Measurements from ENCODE around the gene CYP4F3.
"Not testable (repeated sequence)": the region's sequence is repeated elsewhere in the genome, so short reads cannot be mapped to it uniquely, and the experiment has no call there.

The CYP4F3 gene

GRCh38 chr19:15669891-15670290 is 29.2 kb downstream of the CYP4F3 start:
- no peak for DNase-seq (ENCODE audit: low read depth)

GRCh38 chr19:15671237-15671821 is 30.6 kb downstream of the CYP4F3 start:
- no peak for DNase-seq (ENCODE audit: low read depth)

GRCh38 chr19:15671891-15672579 is 31.3 kb downstream of the CYP4F3 start:
- no peak for DNase-seq (ENCODE audit: low read depth)

- DNase-seq (ENCODE audit: low read depth), result no peak
These were observed 32.0 kb downstream of the CYP4F3 start, which contains the start of gene CYP4F12 for GRCh38 chr19:15672580-15673175. TSS of gene CYP4F12 (plus strand) at chr19:15673087. CDS start at chr19:15673530, 443 bp downstream.

GRCh38 chr19:15673176-15673654 is 32.5 kb downstream of the CYP4F3 start:
- no peak for DNase-seq (ENCODE audit: low read depth)

- no peak for DNase-seq (ENCODE audit: low read depth)
These were observed 34.9 kb downstream of the CYP4F3 start for GRCh38 chr19:15675560-15675959.

- no peak for DNase-seq (ENCODE audit: low read depth)
These were observed 38.4 kb downstream of the CYP4F3 start for GRCh38 chr19:15679089-15679488.

- DNase-seq (ENCODE audit: low read depth), result not testable (repeated sequence)
These were observed 39.2 kb downstream of the CYP4F3 start for GRCh38 chr19:15679865-15680264.

GRCh38 chr19:15680478-15681322 is 40.0 kb downstream of the CYP4F3 start:
- DNase-seq (ENCODE audit: low read depth), result no peak

- DNase-seq (ENCODE audit: low read depth), result no peak
These were observed 42.7 kb downstream of the CYP4F3 start for GRCh38 chr19:15683411-15683810.

- no peak for DNase-seq (ENCODE audit: low read depth)
These were observed 44.1 kb downstream of the CYP4F3 start for GRCh38 chr19:15684828-15685227.

GRCh38 chr19:15696654-15697194 is 56.0 kb downstream of the CYP4F3 start:
- no peak for DNase-seq (ENCODE audit: low read depth)

GRCh38 chr19:15701757-15702533 is 61.2 kb downstream of the CYP4F3 start:
- no peak for DNase-seq (ENCODE audit: low read depth)

GRCh38 chr19:15702534-15702930 is 61.8 kb downstream of the CYP4F3 start:
- no peak for DNase-seq (ENCODE audit: low read depth)
